AG09309 (cell line): ENCODE measurements around the gene DDX25.

Experiments used
- DNase-seq: peaks from one replicate; pipeline ENCODE4 v3.0.0-alpha.2; 2010; ENCODE audit warnings: low read depth
- H3K4me3 ChIP-seq: 2 replicates; pipeline ENCODE4 v1.5.1; 2011; ENCODE audit warnings: mild to moderate bottlenecking, low read depth, low read length, moderate library complexity; ENCODE audit not compliant: control insufficient read depth
- TF ChIP-seq, protein P1 (sequence below): IDR thresholded peaks from 2 replicates; pipeline ENCODE4 v1.5.1; 2011; ENCODE audit warnings: mild to moderate bottlenecking, low read depth, low read length, inconsistent platforms; ENCODE audit not compliant: insufficient read depth, control insufficient read depth; ENCODE audit errors: missing control alignments

The DDX25 gene

DNA sequence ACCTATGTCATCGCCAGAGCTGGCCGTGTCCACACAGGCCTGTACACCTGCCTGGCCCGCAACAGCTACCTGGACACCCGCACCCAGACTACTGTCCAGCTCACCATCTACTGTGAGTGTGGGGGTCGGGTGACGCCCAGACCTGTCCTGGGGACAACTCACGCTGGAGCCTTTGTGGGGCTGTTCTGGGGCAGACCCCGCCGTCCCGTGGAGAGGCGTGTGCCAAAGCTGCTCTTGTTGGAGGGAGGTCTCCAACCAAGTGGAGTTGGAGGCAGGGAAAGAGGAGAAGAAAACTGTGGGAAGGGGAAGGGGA lies 45.8 kb downstream of the DDX25 start:
- H3K4me3 ChIP-seq: no peak overlapping the region
- no peak for DNase-seq
- TF ChIP-seq, protein P1, sequence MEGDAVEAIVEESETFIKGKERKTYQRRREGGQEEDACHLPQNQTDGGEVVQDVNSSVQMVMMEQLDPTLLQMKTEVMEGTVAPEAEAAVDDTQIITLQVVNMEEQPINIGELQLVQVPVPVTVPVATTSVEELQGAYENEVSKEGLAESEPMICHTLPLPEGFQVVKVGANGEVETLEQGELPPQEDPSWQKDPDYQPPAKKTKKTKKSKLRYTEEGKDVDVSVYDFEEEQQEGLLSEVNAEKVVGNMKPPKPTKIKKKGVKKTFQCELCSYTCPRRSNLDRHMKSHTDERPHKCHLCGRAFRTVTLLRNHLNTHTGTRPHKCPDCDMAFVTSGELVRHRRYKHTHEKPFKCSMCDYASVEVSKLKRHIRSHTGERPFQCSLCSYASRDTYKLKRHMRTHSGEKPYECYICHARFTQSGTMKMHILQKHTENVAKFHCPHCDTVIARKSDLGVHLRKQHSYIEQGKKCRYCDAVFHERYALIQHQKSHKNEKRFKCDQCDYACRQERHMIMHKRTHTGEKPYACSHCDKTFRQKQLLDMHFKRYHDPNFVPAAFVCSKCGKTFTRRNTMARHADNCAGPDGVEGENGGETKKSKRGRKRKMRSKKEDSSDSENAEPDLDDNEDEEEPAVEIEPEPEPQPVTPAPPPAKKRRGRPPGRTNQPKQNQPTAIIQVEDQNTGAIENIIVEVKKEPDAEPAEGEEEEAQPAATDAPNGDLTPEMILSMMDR: no peak

DNA sequence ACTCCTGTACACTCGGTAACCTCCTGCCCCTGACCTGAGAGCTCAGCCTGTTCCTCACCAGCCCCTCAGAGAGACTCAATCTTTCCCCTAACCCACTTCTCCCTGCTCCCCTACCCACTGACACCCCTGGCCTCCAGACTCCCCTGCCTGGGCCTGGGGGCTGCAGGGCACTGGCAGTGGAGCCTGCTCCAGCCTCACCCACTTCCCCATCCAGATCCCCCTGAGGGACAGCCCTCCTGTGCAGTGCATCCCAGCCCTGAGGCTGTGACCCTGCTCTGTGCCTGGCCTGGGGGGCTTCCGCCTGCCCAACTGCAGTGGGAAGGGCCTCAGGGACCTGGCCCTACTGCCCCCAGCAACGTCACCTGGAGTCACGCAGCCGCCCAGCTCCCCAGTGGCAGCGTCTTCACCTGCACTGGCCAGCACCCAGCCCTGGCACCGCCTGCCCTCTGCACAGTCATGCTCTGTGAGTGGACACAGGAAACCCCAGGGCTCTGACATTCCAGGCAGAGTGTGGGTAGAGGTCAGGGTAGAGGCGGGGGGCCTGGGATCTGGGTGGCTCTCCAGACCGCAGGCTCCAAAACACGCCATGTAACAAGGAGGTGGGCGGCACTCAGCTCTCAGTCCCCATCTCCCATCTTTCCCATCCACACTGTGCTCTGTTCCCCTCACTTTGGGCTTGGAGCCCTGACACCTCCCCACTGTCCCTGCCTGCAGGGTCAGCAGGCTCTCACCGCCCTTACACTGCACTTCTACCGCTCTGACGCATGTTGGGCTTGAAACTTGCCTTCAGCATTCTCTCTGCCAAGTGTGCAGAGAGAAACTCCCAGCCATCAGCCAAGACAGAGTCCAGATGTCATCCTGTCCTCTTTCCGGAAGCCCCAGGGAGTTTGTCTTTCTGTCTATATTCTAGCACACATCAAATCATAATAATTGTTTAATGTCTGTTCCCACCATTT lies 46.7 kb downstream of the DDX25 start:
- TF ChIP-seq, protein P1: no peak
- no peak overlapping the region for H3K4me3 ChIP-seq
- no peak for DNase-seq

DNA sequence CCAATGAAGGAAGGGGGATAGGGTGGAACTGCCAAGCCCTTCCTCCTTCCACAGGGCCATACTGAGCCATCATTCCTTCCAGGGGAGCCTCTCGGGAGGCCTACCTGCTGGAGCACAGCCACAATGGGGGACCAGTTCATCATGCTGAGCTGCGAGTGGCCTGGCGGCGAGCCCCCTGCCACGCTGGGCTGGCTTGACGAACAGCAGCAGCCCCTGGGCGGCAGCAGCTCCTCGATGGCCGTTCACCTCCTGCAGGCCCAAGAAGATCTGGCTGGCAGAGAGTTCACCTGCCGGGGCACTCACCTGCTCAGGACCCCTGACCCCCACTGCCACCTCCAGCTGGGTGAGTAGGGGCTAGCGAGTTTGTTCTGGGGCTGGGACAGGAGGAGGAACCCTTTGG lies 47.4 kb downstream of the DDX25 start:
- H3K4me3 ChIP-seq: no peak overlapping the region
- DNase-seq: no peak
- TF ChIP-seq, protein P1: no peak

DNA sequence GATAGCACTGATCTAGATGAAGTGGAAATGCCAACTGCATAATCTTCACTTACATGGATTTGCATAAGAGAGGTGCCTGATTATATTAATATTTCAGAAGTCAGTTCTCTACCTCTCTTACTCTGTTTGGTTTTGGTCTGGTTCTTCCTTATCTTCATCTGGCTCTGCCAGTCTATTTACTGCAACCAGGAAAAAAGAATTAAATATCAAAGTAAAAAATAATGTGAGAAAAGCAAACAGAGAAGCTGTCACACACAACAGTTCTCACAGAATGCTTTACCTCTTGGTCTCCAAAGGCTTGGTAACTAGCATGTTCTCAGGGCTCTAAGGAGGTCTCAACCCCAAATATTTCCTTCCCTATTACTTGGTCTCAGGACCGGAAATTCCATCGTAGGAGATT lies 48.3 kb downstream of the DDX25 start:
- TF ChIP-seq, protein P1: no peak
- H3K4me3 ChIP-seq: no peak overlapping the region
- no peak for DNase-seq

DNA sequence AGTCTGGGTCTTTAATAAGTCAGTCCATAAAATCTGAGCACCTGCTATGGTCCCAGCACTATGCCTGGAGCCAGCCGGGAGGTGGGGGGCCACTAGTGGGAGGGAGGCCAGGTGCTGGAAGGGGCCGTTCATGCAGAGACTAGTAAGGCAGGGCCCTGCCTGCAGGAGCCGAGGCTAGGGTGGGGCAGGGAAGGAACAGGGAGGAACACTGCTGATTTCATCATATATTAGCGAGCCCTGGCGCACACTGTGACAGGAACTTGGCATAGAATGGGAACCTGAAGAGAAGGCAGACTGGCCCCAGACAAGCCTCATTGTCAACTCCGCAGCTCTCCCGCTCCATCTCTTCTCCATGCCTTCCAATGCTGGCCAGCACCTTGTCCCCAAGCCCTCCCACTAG lies 48.7 kb downstream of the DDX25 start:
- TF ChIP-seq, protein P1: no peak
- DNase-seq: no peak
- no peak overlapping the region for H3K4me3 ChIP-seq

DNA sequence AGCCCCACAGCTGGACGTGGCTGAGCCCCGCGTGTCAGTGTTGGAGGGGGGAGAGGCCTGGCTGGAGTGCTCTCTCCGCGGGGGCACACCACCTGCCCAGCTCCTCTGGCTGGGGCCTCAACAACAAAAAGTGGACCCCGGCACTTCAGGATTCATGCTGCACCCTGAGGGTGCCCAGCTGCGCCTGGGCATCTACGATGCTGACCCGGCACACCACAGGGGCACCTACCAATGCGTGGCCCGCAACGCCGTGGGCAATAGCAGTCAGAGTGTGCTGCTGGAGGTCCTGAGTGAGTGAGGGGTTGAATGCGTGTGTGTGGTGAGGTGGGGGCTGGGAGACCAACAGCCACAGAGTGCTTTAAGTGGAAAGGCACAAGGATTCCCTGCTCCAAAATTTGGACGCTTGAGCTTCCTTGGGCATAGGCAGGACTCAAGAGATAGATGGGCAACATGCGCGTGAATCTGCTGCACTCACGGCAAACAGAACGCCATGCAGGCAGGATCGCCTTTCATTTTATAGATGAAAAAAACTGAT lies 49.2 kb downstream of the DDX25 start:
- TF ChIP-seq, protein P1: no peak
- H3K4me3 ChIP-seq: no peak overlapping the region
- DNase-seq: no peak
